Glomerular visceral epithelial cell (primary cell): ENCODE data around the gene STARD3.

Experiments
- DNase-seq: peaks from one replicate; pipeline ENCODE4 v3.0.0-alpha.2; 2016; ENCODE audit errors: extremely low spot score

The STARD3 gene

DNA sequence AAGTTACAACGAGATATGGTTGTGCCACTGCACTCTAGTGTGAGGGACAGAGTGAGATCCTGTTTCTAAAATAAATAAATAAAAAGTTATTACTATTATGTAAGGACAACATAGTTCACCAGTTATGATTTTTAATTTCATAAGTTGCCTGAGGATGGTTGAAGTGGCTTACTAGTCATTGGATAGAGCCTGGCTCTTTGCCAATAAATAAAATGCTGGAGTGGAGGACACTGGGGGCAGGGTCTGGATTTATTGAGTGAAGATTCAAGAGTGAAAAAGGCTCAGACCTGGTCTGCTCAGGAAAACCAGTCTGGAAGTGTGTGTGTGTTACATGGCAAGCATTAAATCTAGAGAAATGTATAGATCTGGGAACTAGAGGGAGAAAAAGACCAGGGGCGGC is 2.1 kb downstream of the STARD3 start:
- no peak for DNase-seq

DNA sequence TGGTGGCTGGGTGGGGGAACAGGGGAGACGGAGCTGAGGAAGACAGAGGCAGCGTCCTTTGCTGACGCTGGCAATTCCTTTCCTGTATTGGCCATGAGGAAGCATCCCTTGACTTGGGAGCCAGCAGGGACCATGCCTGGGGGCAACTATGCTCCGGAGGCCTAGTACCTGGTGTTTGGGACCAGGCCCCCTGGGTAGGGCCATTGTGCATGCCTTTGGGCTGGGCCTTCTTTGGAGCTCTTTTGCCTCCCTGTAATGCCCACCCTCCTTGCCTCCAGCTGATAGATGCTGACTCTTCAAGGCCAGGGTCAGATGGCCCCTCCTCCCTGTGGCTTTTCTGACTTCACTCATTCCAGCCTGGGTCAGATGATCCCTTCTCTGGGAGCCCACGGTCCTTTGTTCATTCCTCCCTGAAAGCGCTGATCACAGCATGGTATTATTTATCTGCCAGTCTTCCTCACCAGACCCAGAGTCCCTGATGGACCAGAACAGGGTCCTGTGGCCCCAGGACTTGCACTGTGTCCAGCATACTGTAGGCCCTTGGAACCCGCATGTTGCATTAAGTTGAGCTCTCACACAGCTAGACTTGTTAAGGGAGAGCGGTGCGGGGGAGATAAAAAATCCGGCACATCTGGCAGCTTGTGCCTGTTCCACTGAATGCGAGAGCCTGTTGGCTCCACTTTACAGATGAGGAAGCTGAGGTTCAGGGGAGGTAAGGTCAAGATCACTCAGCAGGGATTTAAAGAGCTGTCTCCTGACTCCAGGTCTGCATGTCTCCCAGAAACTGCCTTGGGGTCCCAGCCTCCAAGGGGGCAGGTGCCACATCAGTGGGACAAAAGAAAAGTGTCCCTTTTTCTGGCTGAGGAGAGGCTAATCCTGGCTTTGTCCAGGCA is 2.9 kb downstream of the STARD3 start:
- no peak for DNase-seq

DNA sequence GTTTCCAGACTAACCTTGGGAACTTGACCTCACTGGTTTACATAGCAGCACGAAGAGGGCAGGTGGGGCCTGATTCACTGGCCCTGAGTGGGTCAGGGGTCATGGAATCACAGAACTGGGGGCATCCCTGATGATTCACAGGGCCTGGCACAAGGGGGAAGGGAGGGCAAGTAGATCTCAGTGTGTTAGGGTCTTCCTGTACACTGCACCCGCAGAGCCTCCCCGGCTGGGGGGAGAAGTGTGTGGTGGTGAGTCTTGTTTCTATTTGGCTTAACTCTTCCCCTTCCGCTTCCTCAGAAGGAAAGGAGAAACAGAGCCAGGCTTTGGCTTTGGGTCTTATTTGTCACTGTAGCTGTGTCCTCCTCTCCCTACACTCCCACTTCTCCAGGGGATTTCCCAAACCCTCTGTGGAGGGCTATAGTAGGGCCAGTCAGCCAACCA is 3.7 kb downstream of the STARD3 start:
- peak; percentile 27 for DNase-seq

DNA sequence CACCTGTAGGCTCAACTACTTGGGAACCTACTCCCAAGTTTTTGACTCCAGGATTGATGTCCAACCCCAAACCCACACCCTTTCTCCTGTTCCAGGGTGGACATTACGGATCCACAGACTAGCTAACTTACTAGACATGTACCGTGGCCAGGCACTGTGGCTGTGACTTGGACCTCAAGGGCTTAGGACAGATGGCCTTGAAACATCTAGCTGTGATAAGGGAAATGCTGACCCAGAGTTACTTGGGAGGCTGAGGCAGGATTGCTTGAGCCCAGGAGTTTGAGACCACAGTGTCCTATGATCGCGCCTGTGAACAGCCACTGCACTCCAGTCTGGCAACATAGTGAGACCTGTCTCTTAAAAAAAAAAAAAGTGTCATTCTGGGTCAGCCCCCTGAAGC is 4.2 kb downstream of the STARD3 start:
- no peak for DNase-seq

DNA sequence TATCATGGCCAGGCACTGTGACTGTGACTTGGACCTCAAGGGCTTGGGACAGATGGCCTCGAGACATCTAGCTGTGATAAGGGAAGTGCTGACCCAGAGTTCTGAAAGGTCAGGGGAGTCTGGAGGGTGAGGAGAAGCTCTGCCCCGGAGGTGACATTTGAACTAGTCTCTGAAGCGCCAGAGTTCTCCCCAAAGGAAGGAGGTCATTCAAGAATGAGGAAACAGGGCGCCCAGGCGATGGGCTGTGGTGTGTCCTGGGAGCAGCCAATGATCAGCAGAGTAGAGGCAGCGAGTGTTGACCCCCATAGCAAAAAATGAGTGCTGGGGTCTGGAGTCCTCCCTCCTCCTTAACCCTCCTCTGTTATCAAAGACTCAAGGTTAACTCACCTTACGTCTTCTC is 4.9 kb downstream of the STARD3 start:
- DNase-seq: no peak

DNA sequence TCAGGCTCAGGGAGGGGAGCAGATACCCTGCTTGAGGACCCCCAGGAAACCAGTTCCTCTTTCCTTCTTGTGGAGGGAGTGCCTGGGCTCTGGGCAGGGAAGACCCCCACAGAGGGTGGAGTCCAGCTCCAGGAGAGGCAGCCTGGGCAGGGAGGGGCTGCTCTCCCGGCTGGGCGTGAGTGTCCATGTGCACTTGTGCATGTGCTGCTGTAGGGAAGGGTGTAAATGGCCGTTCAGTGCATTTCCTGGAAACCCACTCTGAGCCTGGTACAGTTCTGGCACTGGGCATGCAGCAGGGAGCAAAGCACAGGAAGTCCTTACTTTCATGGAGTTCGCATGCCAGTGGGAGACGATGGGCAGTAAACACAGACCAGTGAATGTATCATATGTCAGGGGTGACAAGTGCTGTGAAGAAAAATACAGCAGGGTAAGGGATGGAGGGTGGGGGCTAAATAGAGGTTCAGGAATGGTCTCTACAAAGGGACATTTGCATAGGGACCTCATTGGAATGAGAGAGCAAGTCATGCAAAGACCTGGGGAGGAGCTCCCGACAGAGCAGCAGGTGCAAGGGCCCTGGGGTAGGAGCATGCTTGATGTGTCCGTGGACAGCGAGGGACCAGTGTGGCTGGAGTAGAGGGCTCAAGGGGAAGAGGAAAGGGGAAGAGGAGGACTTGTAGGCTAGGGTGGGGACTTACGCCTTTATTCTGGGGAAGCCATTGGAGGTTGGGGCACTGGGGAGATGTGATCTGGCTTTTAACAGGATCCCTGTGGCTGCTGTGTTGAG is 5.5 kb downstream of the STARD3 start:
- no peak for DNase-seq

DNA sequence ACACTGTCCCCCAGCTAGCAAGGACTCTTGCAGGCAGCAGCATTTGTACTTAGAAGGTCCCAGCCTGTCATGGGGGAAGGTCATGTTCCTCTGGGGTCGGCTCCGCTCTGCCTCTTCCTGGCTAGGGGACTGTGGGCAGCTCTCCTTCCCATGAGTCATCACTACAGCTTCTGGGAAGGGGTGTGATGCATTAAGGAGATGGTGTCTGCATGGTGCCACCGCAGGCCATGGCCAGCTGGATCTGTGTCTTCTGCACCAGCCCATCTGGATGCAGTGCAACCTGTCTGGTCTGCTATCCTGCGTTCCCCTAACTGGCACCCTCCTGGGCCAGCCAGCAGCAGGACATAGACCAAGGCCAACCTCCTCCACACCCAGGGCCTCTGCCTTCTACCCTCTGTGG is 6.3 kb downstream of the STARD3 start:
- peak; percentile 33 for DNase-seq

DNA sequence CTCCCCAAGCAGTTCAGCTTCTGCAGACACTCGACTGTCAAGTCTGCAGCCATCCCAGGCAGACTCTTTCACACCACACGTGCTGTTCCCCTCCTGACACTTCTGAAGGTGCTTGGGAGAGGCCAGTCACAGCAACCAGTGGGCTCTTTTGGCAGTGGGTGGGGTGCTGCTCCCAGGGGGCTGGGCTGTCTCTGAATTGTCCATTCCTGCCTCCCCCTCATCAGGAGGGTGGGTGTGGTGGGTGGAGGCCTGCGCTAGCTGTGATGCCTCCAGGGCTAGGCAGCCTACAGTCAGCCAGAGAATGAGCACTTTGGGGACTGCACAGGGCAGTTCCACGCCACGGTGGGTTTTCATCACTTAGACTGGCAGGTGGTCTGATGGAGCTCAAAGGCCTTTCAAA is 10.3 kb downstream of the STARD3 start:
- no peak for DNase-seq

DNA sequence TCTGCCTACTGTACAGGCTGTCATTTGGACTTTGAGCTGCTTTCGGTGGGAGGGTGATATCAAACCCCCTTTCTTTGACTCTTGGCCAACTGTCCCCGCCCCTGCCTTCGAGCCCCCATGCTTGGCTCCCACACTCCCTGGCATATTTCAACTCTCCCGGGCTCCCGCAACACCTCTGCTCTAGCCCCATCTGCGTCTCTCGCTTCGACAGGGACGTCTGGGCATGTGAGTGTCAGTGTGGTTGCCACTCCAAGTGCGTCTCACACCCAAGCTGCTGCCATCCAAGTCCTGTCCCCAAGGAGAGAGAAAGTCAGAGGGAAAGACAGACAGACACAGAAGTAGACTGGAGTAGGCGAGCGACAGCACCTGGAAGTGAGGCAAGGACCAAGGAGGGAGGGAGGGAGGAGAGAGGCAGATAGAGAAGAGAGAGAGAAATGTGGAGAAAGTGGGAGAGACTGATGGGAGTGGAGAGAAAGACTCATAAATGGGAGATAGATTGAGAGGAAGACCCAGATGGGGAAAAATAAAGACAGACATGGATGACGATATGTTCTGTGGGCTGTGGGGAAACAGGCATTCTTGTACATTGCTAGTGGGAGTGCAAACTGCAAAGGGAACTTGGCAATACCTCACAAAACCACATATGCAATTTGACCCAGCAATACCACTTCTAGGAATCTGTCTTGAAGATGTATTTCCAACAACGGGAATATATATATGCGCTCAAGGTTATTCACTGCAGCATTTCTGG is 11.8 kb downstream of the STARD3 start:
- no peak for DNase-seq

DNA sequence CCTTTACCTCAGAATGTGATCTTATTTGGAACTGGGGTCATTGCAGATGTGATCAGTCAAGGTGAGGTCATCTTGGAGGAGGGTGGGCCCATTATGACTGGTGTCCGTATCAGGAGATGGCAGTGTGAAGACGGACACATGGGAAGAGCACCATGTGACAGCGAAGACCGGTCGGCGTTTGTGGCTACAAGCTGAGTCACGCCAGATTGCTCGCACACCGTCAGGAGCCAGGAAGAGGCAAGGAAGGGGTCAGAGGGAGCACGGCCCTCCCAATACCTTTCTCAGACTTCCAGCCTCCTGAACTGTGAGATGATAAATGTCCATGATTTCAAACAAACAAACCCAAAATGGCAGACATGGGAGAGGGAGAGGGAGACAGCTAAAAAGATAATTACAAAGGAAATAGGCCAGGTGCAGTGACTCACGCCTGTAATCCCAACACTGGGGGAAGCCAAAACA is 13.2 kb downstream of the STARD3 start:
- DNase-seq: no peak

DNA sequence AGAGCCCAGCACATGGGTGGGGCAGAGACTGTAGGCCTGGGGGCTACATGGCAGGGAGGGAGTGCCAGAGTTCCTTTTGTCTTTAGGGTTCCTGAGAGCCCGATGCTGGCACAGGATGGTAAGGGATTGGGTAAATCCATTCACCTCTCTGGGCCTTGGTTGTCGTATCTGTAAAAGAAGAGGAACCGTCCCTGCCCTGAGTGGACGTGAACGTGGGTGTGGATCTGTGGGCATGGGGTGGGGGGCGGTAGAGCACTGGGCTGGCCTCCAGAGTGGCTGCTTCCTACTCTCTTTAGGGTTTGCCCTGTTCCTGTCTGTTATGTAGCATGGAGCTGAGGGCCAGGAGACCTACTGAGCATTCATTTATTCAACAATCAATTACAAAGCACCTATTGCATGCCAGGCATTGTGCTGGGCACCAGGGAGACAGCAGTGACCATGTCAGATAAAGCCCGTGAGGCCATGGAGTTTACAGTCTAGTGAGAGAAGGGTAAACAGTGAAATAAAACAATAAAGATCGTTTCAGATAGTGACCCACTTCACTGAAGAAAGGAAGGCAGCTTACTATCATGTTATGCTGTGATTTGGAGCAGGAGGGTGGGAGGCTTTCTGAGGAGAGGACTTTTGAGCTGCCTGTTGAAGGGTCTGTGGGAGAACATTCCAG is 15.1 kb downstream of the STARD3 start:
- DNase-seq: no peak

DNA sequence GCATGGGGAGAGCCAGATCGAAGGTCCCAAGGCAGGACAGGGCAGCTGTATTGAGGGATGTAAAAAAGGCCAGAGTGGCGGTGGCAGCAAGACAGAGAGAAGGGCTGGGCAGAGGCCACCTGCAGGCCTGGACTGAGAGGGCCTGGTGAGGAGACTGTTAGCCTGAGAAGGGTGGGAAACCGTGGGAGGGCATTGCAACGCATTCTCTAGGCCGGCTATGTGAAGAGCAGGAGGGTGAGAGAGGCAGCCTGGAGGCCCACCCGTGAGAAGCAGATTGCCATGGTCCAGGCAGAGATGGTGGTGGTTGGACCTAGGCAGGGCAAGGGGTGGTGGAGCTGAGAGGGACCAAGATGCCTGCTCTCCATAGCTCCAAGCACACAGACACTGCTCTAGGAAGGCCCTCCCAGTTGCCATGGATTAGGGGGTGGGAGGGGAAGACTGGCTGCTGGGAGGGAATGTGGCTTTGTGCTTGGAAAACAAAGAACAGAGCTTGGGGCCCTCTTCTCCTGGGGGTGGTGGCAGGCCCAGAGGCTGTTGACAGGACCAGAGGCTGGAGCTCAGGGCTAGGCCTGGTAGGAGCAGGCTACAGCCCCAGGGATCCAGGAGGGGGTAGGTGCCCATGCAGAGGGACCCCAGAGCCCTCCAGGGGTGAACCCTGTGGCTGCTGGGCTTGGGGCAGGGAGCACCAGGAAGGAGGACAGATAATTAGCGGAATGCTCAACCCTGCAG is 15.8 kb downstream of the STARD3 start:
- DNase-seq: no peak

DNA sequence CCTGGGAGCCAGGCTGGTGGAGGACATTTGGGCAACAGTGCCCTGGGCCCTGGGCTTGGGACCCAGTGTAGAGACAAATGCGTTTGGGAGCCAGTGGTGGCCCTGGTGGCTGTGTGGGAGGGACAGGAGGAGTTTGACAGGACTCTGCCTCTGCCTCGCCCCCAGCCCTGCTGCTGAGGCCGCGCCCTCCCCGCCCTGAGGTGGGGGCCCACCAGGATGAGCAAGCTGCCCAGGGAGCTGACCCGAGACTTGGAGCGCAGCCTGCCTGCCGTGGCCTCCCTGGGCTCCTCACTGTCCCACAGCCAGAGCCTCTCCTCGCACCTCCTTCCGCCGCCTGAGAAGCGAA is 16.3 kb downstream of the STARD3 start:
- no peak for DNase-seq

DNA sequence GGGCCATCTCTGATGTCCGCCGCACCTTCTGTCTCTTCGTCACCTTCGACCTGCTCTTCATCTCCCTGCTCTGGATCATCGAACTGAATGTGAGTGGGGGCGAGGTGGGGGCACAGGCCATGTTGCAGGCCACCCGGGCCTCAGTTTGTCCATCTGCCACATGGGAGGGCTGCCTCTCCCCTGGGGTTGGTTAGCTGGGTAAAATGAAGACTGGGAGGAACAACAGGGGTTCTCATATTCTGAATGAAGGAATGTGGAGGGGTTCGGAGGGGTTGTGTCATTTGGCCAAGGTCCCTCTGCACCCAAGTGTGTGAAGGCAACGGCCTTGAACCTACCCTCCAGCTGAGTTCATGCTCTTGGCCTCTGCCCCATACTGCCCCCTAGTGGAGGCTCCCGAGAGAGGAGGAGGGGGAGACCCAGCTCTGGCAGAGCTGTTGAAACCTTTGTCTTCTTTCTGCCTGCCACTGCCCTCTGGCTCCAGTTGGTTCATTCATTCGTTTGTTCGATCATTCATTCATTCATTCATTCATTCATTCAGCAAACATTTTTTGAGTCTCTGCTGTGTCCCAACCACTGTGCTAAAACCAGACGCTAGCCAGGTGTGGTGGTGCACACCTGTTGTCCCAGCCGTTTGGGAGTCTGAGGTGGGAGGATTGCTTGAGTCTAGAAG is 16.9 kb downstream of the STARD3 start:
- peak; percentile 52 for DNase-seq

DNA sequence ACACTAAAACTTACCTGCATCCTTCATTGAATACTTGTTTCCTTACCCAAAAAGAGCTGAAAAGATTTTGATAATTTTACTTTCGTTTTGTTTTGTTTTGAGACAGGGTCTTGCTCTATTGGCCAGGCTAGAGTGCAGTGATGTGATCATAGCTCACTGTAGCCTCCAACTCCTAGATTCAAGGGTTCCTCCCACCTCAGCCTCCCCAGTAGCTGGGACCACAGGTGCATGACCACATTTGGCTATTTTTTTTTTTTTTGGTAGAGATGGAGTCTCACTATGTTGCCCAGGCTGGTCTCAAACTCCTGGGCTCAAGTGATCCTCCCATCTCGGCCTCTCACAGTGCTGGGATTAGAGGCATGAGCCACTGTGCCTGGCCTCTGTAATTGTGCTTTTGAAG is 18.2 kb downstream of the STARD3 start:
- DNase-seq: no peak

DNA sequence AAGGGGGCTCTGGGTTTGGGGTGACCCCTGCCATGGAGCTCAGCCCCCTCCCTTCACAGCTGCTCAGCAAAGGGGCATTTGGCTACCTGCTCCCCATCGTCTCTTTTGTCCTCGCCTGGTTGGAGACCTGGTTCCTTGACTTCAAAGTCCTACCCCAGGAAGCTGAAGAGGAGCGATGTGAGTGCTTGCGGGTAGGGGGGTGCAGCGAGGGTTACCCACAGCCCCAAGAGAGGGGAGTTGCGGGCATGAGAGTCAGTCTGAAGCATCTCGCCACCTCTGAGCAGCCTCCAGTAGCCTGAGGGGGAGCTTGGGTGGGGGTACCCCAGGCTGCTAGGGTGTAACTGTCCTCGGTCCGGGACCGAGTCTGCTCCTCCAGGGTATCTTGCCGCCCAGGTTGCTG is 21.4 kb downstream of the STARD3 start:
- DNase-seq: no peak

DNA sequence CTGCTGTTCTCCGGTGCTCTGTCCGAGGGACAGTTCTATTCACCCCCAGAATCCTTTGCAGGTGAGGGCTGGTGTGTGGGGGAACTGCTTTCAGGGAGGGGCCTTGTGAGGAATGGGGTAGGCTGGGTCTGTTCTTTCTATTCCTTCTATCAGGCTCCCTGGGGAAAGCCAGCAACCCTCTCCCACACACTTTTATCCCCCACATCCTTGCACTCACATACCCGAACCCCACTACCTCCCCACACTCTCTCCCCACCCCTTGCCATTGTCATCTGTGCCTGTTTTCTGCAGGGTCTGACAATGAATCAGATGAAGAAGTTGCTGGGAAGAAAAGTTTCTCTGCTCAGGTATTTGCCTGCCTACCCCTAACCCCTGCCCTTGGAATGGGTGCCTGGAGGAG is 21.8 kb downstream of the STARD3 start:
- no peak for DNase-seq

DNA sequence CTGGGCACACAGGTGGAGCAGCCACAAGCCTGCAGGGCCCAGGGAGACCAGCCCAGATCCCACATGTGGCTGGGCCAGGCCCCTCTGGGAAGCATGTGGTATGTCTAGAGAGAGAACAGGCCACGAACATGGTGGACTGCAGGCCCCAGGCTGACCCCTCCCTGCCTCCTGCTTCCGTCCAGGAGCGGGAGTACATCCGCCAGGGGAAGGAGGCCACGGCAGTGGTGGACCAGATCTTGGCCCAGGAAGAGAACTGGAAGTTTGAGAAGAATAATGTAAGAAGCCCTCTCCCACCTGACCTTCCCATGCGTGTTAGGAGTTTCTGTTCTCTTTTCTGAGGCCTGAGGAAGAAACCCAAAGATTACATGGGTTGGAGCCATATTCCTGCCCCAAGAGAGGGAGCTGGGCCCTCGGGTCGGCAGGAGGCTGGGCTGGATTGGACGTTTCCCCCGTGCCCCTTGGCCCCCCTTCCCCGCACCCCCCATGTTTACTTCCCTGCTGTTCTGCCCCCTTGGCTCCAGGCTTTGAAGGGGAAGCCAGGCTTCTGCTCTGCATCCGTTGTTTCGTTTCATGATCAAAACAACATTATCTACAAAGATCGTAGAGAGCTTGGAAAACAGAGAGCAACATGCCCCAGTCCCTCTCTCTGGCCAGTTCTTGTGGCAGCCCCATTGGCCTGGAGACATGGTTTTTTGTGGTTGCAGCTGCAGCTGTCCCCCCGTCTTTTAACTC is 22.5 kb downstream of the STARD3 start:
- no peak for DNase-seq

DNA sequence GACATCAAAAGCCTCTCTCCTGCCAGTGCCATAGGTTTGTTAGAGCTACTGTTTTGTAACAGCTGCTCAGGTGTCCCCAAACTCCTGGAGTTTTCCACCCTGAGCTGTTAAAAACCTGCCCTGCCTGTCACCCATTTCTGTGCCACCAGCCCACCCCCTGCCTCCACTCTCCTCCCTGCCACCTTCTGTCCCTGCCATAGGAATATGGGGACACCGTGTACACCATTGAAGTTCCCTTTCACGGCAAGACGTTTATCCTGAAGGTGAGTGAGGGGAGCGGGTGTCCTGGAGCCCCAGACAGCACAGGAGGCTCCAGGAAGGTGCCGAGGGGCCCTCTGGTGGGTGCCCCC is 23.0 kb downstream of the STARD3 start:
- DNase-seq: no peak
